DMS153 treated with DMSO at 0.1 percent for 48 hours (cell line): Measurements from ENCODE around the gene PANX1.

Experiments
- DNase-seq: peaks from one replicate; lab custom pipeline; 2025; ENCODE audit not compliant: unreplicated experiment; lab: John Stamatoyannopoulos, UW

Gene PANX1

GRCh38 chr11:94183251-94183885 lies 54.7 kb downstream of the PANX1 start:
- no peak for DNase-seq

GRCh38 chr11:94183886-94184264 lies 55.2 kb downstream of the PANX1 start:
- peak; percentile 6 for DNase-seq

GRCh38 chr11:94184362-94184761 lies 55.7 kb downstream of the PANX1 start:
- DNase-seq: no peak

- no peak for DNase-seq
Measured at GRCh38 chr11:94184846-94185245, 56.2 kb downstream of the PANX1 start.

- no peak for DNase-seq
Measured at GRCh38 chr11:94185416-94186084, 56.9 kb downstream of the PANX1 start.

GRCh38 chr11:94186342-94187203 lies 57.9 kb downstream of the PANX1 start:
- DNase-seq: no peak

GRCh38 chr11:94193288-94193687 lies 64.6 kb downstream of the PANX1 start:
- DNase-seq: no peak

- DNase-seq: no peak
Measured at GRCh38 chr11:94194712-94195111, 66.1 kb downstream of the PANX1 start.

GRCh38 chr11:94196363-94196762 lies 67.7 kb downstream of the PANX1 start:
- no peak for DNase-seq

GRCh38 chr11:94198718-94199117 lies 70.1 kb downstream of the PANX1 start:
- no peak for DNase-seq

GRCh38 chr11:94199136-94200130 lies 70.8 kb downstream of the PANX1 start:
- no peak for DNase-seq

GRCh38 chr11:94201004-94201465 lies 72.4 kb downstream of the PANX1 start:
- DNase-seq: no peak

GRCh38 chr11:94203070-94203469 lies 74.4 kb downstream of the PANX1 start:
- DNase-seq: no peak

- no peak for DNase-seq
Measured at GRCh38 chr11:94211261-94211830, 82.7 kb downstream of the PANX1 start.

- DNase-seq: no peak
Measured at GRCh38 chr11:94212898-94213297, 84.3 kb downstream of the PANX1 start.

GRCh38 chr11:94217705-94218104 lies 89.1 kb downstream of the PANX1 start:
- DNase-seq: no peak

- no peak for DNase-seq
Measured at GRCh38 chr11:94218372-94218771, 89.7 kb downstream of the PANX1 start.

- DNase-seq: no peak
Measured at GRCh38 chr11:94219771-94220170, 91.1 kb downstream of the PANX1 start.

- no peak for DNase-seq
Measured at GRCh38 chr11:94224078-94224477, 95.4 kb downstream of the PANX1 start.
